ENCODE results near the gene STK39. TPM values are rescaled to one million over a fixed set of nuclear protein-coding genes. Genes with fewer than 3 reads are reported as not detected.
A peak's percentile ranks its signal among the peaks of the same experiment; 100 is the strongest.

The STK39 gene
- total RNA-seq, 1 donor, result 18.1 TPM

GRCh38 chr2:168003876-168004275, 243.5 kb downstream of the STK39 start:
- no peaks in the 10 kb centered on the region for H3K79me2 ChIP-seq (ENCODE audit: insufficient read depth, low read length)
- no peaks in the 10 kb centered on the region for H3K9me3 ChIP-seq (ENCODE audit: low read depth, low read length)
- H3K4me1 ChIP-seq (ENCODE audit: insufficient read depth, low read length), result peaks cover 11% of the 10 kb centered on the region
- H3K27me3 ChIP-seq (ENCODE audit: insufficient read depth, low read length), result no peaks in the 10 kb centered on the region
- no peak overlapping the region for H2AFZ ChIP-seq (ENCODE audit: low read length)
- no peaks in the 10 kb centered on the region for H4K20me1 ChIP-seq (ENCODE audit: insufficient read depth, low read length)
- H3K36me3 ChIP-seq (ENCODE audit: insufficient read depth, low read length), result no peaks in the 10 kb centered on the region
- no peak overlapping the region for H3K4me3 ChIP-seq (ENCODE audit: insufficient read depth, low read length)
- no peak overlapping the region for H3K27ac ChIP-seq (ENCODE audit: low read depth, low read length)
- no peak overlapping the region for H3K4me2 ChIP-seq (ENCODE audit: insufficient read depth, low read length)
- no peak for DNase-seq (ENCODE audit: insufficient read length, low spot score, missing footprints)
- TF ChIP-seq CTCF (IDR thresholded peaks at IDR 0.05; ENCODE audit: extremely low read depth, low read depth, low read length), result no peak

GRCh38 chr2:168002021-168002553, 245.3 kb downstream of the STK39 start:
- Histone ChIP-seq H4K20me1 (ENCODE audit: insufficient read depth, low read length) (no peaks in the 10 kb centered on the region), H3K27me3 (ENCODE audit: insufficient read depth, low read length) (no peaks in the 10 kb centered on the region), H3K4me1 (ENCODE audit: insufficient read depth, low read length) (peaks cover 11% of the 10 kb centered on the region), H3K79me2 (ENCODE audit: insufficient read depth, low read length) (no peaks in the 10 kb centered on the region), H3K36me3 (ENCODE audit: insufficient read depth, low read length) (no peaks in the 10 kb centered on the region), H3K27ac (ENCODE audit: low read depth, low read length) (no peak overlapping the region), H2AFZ (ENCODE audit: low read length) (no peak overlapping the region), H3K9me3 (ENCODE audit: low read depth, low read length) (no peaks in the 10 kb centered on the region), H3K4me2 (ENCODE audit: insufficient read depth, low read length) (peak overlapping the region; percentile 17), H3K4me3 (ENCODE audit: insufficient read depth, low read length) (no peak overlapping the region)
- DNase-seq (ENCODE audit: insufficient read length, low spot score, missing footprints), result no peak
- TF ChIP-seq CTCF (IDR thresholded peaks at IDR 0.05; ENCODE audit: extremely low read depth, low read depth, low read length), result no peak

GRCh38 chr2:167992278-167992677, 255.1 kb downstream of the STK39 start:
- Histone ChIP-seq H3K79me2 (ENCODE audit: insufficient read depth, low read length) (no peaks in the 10 kb centered on the region), H3K36me3 (ENCODE audit: insufficient read depth, low read length) (no peaks in the 10 kb centered on the region), H3K27ac (ENCODE audit: low read depth, low read length) (no peak overlapping the region), H3K4me1 (ENCODE audit: insufficient read depth, low read length) (no peaks in the 10 kb centered on the region), H3K4me3 (ENCODE audit: insufficient read depth, low read length) (no peak overlapping the region), H3K27me3 (ENCODE audit: insufficient read depth, low read length) (no peaks in the 10 kb centered on the region), H2AFZ (ENCODE audit: low read length) (no peak overlapping the region), H3K4me2 (ENCODE audit: insufficient read depth, low read length) (no peak overlapping the region), H3K9me3 (ENCODE audit: low read depth, low read length) (no peaks in the 10 kb centered on the region), H4K20me1 (ENCODE audit: insufficient read depth, low read length) (no peaks in the 10 kb centered on the region)
- no peak for TF ChIP-seq CTCF (IDR thresholded peaks at IDR 0.05; ENCODE audit: extremely low read depth, low read depth, low read length)
- no peak for DNase-seq (ENCODE audit: insufficient read length, low spot score, missing footprints)

- H3K4me1 ChIP-seq (ENCODE audit: insufficient read depth, low read length), result no peaks in the 10 kb centered on the region
- H3K4me3 ChIP-seq (ENCODE audit: insufficient read depth, low read length), result no peak overlapping the region
- H3K27me3 ChIP-seq (ENCODE audit: insufficient read depth, low read length), result no peaks in the 10 kb centered on the region
- H2AFZ ChIP-seq (ENCODE audit: low read length), result no peak overlapping the region
- H3K79me2 ChIP-seq (ENCODE audit: insufficient read depth, low read length), result no peaks in the 10 kb centered on the region
- no peak overlapping the region for H3K27ac ChIP-seq (ENCODE audit: low read depth, low read length)
- H3K9me3 ChIP-seq (ENCODE audit: low read depth, low read length), result no peaks in the 10 kb centered on the region
- H4K20me1 ChIP-seq (ENCODE audit: insufficient read depth, low read length), result no peaks in the 10 kb centered on the region
- TF ChIP-seq CTCF (IDR thresholded peaks at IDR 0.05; ENCODE audit: extremely low read depth, low read depth, low read length), result no peak
- H3K36me3 ChIP-seq (ENCODE audit: insufficient read depth, low read length), result no peaks in the 10 kb centered on the region
- H3K4me2 ChIP-seq (ENCODE audit: insufficient read depth, low read length), result no peak overlapping the region
- no peak for DNase-seq (ENCODE audit: insufficient read length, low spot score, missing footprints)
Measured at GRCh38 chr2:167990062-167990461, 257.3 kb downstream of the STK39 start.

All from osteoblast (primary cell).